HG03103 (cell line): ENCODE measurements around the gene ACSS1.

Experiments
- ATAC-seq: cut with Tn5 transposase; IDR thresholded peaks from one replicate; pipeline ENCODE4 v1.9.1; 2021; ENCODE audit warnings: low read depth; ENCODE audit not compliant: unreplicated experiment

Gene ACSS1

DNA sequence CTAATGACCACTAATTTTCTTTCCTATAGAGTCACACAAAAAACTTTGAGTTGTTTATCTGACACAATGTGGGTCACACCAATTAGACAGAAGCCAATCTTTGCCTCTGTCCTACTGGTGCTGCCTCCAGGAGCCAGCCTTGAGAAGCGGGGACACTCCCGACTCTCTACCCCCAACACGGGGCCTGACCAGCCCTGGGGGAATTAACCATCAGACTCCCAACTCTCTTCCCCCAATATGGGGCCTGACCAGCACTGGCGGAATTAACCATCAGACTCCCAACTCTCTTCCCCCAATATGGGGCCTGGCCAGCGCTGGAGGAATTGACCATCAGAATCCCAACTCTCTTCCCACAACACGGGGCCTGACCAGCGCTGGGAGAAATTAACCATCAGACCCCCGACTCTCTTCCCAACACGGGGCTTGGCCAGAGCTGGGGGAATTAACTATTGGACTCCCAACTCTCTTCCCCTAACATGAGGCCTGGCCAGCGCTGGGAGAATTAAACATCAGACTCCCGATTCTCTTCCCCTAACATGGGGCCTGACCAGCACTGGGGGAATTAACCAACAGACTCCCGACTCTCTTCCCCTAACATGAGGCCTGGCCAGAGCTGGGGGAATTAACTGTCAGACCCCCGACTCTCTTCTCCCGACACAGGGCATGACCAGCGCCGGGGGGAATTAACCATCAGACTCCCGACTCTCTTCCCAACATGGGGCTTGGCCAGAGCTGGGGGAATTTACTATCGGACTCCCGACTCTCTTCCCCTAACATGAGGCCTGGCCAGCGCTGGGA lies 96.4 kb downstream of the ACSS1 start:
- no peak for ATAC-seq

DNA sequence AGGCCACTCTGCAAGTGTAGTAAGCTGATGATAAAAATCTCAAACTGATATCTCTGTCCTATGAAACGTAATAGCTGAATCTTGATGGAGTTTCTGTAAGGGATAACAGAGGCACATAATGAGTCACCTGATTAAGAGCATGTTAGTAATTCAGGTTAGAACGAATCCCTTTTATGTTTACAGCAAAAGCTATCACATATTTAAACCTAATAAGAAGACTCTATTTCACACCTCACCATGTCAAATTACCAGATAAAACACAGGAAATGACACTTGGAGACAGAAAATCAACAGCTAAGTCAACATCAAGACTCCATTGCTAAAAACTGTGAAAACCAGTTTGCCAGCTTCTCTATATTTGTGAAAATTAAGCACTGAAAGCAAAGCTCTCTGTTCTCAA lies 97.1 kb downstream of the ACSS1 start:
- ATAC-seq: no peak

DNA sequence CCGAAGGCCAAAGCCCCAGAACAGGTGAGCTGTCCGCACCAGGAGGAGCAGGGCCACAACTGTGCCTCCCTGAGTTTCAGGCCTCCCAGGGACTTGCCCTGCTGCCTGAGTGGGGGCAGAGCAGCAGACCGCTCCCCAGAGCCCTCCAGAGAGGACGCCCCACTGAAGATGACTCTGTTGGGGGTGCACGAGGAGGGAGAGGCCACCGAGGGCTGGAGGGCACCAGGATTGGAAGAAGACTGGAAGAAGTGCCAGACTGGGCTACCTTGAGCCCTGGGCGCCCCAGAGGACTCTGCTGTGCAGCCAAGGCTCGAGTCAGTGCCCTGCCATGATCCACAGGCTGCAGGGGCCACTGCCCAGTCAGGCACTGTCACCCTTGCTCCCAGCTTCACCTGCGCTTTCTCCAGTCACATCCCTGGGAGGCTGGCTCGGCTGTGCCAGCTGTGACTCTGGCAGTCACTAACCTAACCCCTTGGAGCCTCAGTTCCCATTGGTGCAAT lies 97.6 kb downstream of the ACSS1 start:
- no peak for ATAC-seq

DNA sequence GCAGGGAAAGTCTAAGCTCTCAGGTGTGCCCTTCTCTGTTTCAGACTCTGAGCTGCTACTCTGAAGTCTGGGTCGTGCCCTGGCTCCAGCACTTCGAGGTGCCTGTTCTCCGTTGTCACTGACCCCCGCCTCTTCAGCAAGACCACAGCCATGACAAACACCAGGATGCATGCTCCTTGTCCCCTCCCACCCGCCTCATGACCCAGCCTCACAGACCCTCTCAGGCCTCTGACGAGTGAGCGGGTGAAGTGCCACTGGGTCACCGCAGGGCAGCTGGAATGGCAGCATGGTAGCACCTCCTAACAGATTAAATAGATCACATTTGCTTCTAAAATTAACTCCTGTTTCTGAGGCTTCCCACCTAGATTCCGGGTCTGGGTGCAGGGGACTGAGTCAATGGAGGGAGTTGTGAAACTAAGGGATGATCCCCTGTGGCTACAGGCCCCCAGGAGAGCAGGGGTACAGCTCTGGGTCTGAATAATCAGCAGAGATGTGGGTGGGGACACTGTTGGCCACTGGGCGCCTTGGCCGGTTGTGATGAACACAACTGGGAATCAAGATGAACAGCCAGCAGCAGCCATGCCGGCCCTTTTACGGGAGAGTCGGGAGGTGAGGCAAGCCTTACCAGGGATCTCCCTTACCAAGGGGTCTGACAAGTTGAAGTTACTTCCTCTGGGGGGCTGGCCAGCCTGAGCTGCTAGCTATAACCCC lies 98.2 kb downstream of the ACSS1 start:
- ATAC-seq: no peak

DNA sequence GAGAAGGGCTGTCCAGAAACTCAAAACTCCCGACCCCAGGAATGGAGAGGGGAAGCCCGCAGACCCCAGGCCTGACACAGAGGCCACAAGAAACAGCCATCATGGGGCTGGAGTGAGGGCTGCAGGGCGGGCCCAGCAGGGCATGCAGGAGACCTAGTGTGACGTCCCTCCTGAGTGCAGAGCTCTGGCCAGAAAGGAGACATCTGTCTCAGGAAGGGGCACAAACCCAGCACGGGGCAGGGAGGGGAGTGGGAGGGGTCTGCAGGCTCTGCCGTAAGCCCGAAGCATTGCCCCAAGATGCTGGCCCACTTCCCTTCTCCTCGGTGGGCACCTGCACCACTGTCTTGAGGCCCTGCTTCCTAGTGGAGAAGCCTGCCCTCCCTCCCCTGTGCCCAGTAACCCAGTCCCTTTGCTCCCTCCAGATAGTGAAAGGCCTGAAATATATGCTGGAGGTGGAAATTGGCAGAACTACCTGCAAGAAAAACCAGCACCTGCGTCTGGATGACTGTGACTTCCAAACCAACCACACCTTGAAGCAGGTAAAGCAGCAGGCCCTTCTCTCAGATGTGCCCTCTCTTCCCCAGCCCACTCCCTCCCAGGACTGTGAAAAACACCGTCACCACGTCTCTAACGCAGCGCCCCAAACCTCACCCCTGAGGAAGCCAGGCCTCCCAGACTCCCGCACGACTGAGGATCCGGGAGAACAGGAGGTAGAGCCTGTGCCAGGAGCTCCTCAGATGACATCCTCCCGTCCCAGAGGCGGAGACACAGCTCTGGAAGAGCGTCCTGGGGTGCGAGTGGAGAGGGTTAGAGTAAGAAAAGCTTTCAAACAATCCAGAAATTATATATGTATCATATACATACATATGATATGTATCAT lies 99.2 kb downstream of the ACSS1 start:
- ATAC-seq: no peak

DNA sequence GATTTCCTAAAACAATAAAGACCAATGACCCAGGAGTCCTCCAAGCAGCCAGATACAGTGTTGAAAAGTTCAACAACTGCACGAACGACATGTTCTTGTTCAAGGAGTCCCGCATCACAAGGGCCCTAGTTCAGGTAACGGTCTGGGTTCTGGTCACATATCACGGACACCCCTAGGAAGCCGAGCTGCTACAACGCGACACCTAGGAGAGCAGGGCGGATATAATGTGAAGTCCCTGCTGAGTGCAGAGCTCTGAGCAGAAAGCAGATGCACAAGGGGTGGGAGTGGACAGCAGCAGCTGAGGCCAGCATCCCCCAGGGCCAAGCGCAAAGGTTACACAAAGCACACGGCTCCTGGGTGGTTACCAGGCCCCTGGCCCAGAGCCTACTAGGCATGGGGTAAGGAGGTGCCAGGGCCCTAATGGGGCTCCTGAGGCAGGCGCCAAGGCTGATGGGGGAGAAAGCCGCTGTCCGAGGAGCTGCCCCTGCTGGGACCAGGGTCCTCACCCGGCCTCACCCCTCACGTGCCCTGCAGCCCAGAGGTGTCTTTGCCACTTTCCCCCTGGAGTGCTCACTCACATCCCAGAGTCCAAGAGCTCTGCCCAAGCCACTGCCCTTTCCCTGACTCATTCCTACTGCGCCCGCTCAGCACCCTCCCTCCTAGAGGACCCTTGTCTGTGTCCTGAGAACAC lies 100.5 kb downstream of the ACSS1 start:
- no peak for ATAC-seq
